ENCODE results near the gene HMGB2.

GRCh38 chr4:173333658-173334084, 487 bp downstream of the HMGB2 start:
- TF ChIP-seq CTCF (conservative IDR thresholded peaks at IDR 0.05 in 1 of 2, IDR thresholded peaks at IDR 0.05 in 1 of 2; ENCODE audit: extremely low read depth in 1 of 2, insufficient read depth in 1 of 2, low read depth in 1 of 2, low read length in 2 of 2) (no peak), EZH2 (IDR thresholded peaks at IDR 0.05; ENCODE audit: borderline replicate concordance, low read length) (no peak)
